Left ventricle myocardium inferior (tissue), 1 donor: ENCODE measurements around the gene PSMC3. TPM values are rescaled to one million over a fixed set of nuclear protein-coding genes. Genes with fewer than 3 reads are reported as not detected.

Experiments used
- DNase-seq: peaks from one replicate; pipeline ENCODE4 v3.0.0-alpha.2; 2020
- H3K27ac ChIP-seq: fragments of 200-600 bp; replicated peaks from 2 replicates; pipeline ENCODE4 v1.8.0; 2021
- H3K27me3 ChIP-seq: fragments of 200-600 bp; 2 replicates; pipeline ENCODE4 v1.8.0; 2021; ENCODE audit warnings: low read depth
- H3K36me3 ChIP-seq: fragments of 200-600 bp; 2 replicates; pipeline ENCODE4 v1.8.0; 2021
- H3K4me1 ChIP-seq: fragments of 200-600 bp; 2 replicates; pipeline ENCODE4 v1.8.0; 2021
- H3K4me3 ChIP-seq: fragments of 200-600 bp; 2 replicates; pipeline ENCODE4 v1.8.0; 2021; ENCODE audit warnings: mild to moderate bottlenecking, moderate library complexity
- H3K9me3 ChIP-seq: fragments of 200-600 bp; replicated peaks from 2 replicates; pipeline ENCODE4 v1.8.0; 2021
- CTCF ChIP-seq: fragments of 200-600 bp; IDR thresholded peaks from 2 replicates; pipeline ENCODE4 v1.8.0; 2021; ENCODE audit warnings: antibody characterized with exemption, mild to moderate bottlenecking, borderline replicate concordance
- intact Hi-C: fragments of 100-400 bp; cut with micrococcal nuclease; formaldehyde crosslinking; loops from one replicate; pipeline ENCODE4 v1.11.0; 2022
- total RNA-seq: library from RNA; stranded (reverse); fragmentation: NEBNext Ultra II Directional; extraction: Animal tissue kit (Norgen Biotek cat#: 25700); gene quantifications from one replicate; pipeline ENCODE4 v1.2.1, GENCODE V29; 2021
- donor health status: DM: no; HTN: yes; CAD: no; lungs with severe emphysema.

PSMC3 gene
- total RNA-seq, 1 donor from 2014 or later: 146 TPM

- peak overlapping the region; percentile 67 for H3K4me3 ChIP-seq
- intact Hi-C loops: no loop called here
- DNase-seq: no peak
- H3K36me3 ChIP-seq: no peaks in the 10 kb centered on the region
- H3K9me3 ChIP-seq: no peaks in the 10 kb centered on the region
- no peak for TF ChIP-seq CTCF
- no peaks in the 10 kb centered on the region for H3K27me3 ChIP-seq
- H3K27ac ChIP-seq: peak overlapping the region; percentile 95
- peaks cover 18% of the 10 kb centered on the region for H3K4me1 ChIP-seq
Observed at GRCh38 chr11:47400768-47401279, 25.4 kb downstream of the PSMC3 start.

- TF ChIP-seq CTCF: no peak
- intact Hi-C loops: no loop called here
- no peaks in the 10 kb centered on the region for H3K36me3 ChIP-seq
- no peaks in the 10 kb centered on the region for H3K27me3 ChIP-seq
- no peaks in the 10 kb centered on the region for H3K9me3 ChIP-seq
- H3K4me3 ChIP-seq: peak overlapping the region; percentile 67
- peak overlapping the region; percentile 95 for H3K27ac ChIP-seq
- H3K4me1 ChIP-seq: peaks cover 22% of the 10 kb centered on the region
- peak; percentile 48 for DNase-seq
Observed at GRCh38 chr11:47399860-47400767, 26.1 kb downstream of the PSMC3 start.

GRCh38 chr11:47398551-47398950, 27.7 kb downstream of the PSMC3 start:
- intact Hi-C loops: no loop called here
- Histone ChIP-seq H3K4me3 (no peak overlapping the region), H3K9me3 (no peaks in the 10 kb centered on the region), H3K27ac (no peak overlapping the region), H3K36me3 (no peaks in the 10 kb centered on the region), H3K4me1 (peaks cover 38% of the 10 kb centered on the region), H3K27me3 (no peaks in the 10 kb centered on the region)
- TF ChIP-seq CTCF: no peak
- DNase-seq: no peak

GRCh38 chr11:47398011-47398410, 28.2 kb downstream of the PSMC3 start:
- TF ChIP-seq CTCF: no peak
- no peak for DNase-seq
- Histone ChIP-seq H3K27ac (no peak overlapping the region), H3K27me3 (no peaks in the 10 kb centered on the region), H3K4me1 (peaks cover 43% of the 10 kb centered on the region), H3K4me3 (no peak overlapping the region), H3K36me3 (no peaks in the 10 kb centered on the region), H3K9me3 (no peaks in the 10 kb centered on the region)
- intact Hi-C loops: no loop called here

GRCh38 chr11:47396049-47396320, 30.3 kb downstream of the PSMC3 start:
- Histone ChIP-seq H3K9me3 (no peaks in the 10 kb centered on the region), H3K36me3 (no peaks in the 10 kb centered on the region), H3K27ac (peak overlapping the region; percentile 87), H3K27me3 (no peaks in the 10 kb centered on the region), H3K4me1 (peaks cover 40% of the 10 kb centered on the region), H3K4me3 (no peak overlapping the region)
- TF ChIP-seq CTCF: no peak
- DNase-seq: no peak
- intact Hi-C loops: no loop called here
